HCT116 (cell line): ENCODE data around the gene SCAF1. TPM values are rescaled to one million over a fixed set of nuclear protein-coding genes. Genes with fewer than 3 reads are reported as not detected.

Experiments used
- ATAC-seq: fragments of 200-7000 bp; cut with Tn5 transposase; 2 replicates; pipeline ENCODE4 v1.9.1; 2020; ENCODE audit warnings: mild to moderate bottlenecking, moderate library complexity
- BruUV-seq: library from RNA; stranded (reverse); fragments of 400-500 nt; replicated peaks from 2 replicates; lab custom pipeline; 2021; lab: Mats Ljungman, UMichigan
- CTCF ChIA-PET: fragments of 300-600 bp; sonication (Branson Sonifier 250); formaldehyde crosslinking; loops from one replicate; lab custom pipeline; 2021; ENCODE audit warnings: antibody characterized with exemption; lab: Charles Lee
- POLR2A ChIA-PET: fragments of 300-600, 350-600 bp; sonication (Branson Sonifier 250); formaldehyde crosslinking; loops from one replicate; lab custom pipeline; 2021; ENCODE audit warnings: antibody characterized with exemption; lab: Charles Lee
- RAD21 ChIA-PET, 2 experiments: fragments of 300-600 bp; sonication (Branson Sonifier 250); formaldehyde crosslinking; loops; one replicate each; lab custom pipeline; 2023; ENCODE audit warnings: low total read pairs in 2 of 2; ENCODE audit not compliant: uncharacterized antibody in 2 of 2, unreplicated experiment in 2 of 2, low non-redundant PET in 1 of 2; lab: Charles Lee
- DNase-seq: peaks from one replicate; pipeline ENCODE4 v3.0.0-alpha.2; 2010; ENCODE audit warnings: low read depth, low spot score
- H2AFZ ChIP-seq: fragments of 200-600 bp; shearing (Covaris generic), sonication (generic); 2 replicates; pipeline ENCODE4 v1.6.1; 2017; ENCODE audit warnings: low read depth, mixed run types, mixed read lengths, antibody characterized with exemption, low read length; ENCODE audit not compliant: poor library complexity, severe bottlenecking
- H3K27ac ChIP-seq: 2 replicates; pipeline ENCODE4 v1.5.1; 2012; ENCODE audit warnings: low read depth, low read length
- H3K27me3 ChIP-seq: fragments of 200-600 bp; sonication (generic); 2 replicates; pipeline ENCODE4 v1.6.1; 2016; ENCODE audit warnings: mixed run types, low read length, mixed read lengths; ENCODE audit not compliant: insufficient read depth
- H3K36me3 ChIP-seq, 2 experiments: fragments of 200-500 bp in 1 of 2; fragments of 200-600 bp in 1 of 2; sonication (Bioruptor generic) in 1 of 2; sonication (generic) in 1 of 2; 2 replicates each; pipeline versions ENCODE4 v1.5.1 to v1.6.1; 2014 to 2016; ENCODE audit warnings: low read length in 2 of 2, inconsistent platforms in 1 of 2, mixed read lengths in 1 of 2, mixed run types in 1 of 2; ENCODE audit not compliant: insufficient read depth in 2 of 2, control insufficient read depth in 1 of 2
- H3K4me1 ChIP-seq, 2 experiments: fragments of 200-600 bp in 1 of 2; sonication (generic) in 1 of 2; 2 replicates each; pipeline versions ENCODE4 v1.5.1 to v1.6.1; 2012 to 2017; ENCODE audit warnings: low read length in 2 of 2, inconsistent platforms in 1 of 2, mild to moderate bottlenecking in 1 of 2, mixed read lengths in 1 of 2, mixed run types in 1 of 2, moderate library complexity in 1 of 2; ENCODE audit not compliant: insufficient read depth in 2 of 2, control insufficient read depth in 1 of 2
- H3K4me2 ChIP-seq: fragments of 200-600 bp; sonication (generic); 2 replicates; pipeline ENCODE4 v1.6.1; 2017; ENCODE audit warnings: mixed run types, low read length, mixed read lengths
- H3K4me3 ChIP-seq, 2 experiments: fragments of 200-600 bp in 1 of 2; sonication (generic) in 1 of 2; replicated peaks in 1 of 2; 2 replicates each; pipeline ENCODE4 v1.5.1; 2011 to 2016; ENCODE audit warnings: low read length in 2 of 2, control low read depth in 1 of 2, low read depth in 1 of 2, mild to moderate bottlenecking in 1 of 2, mixed read lengths in 1 of 2, mixed run types in 1 of 2
- H3K79me2 ChIP-seq: fragments of 200-600 bp; sonication (generic); 2 replicates; pipeline ENCODE4 v1.6.1; 2017; ENCODE audit warnings: mild to moderate bottlenecking, mixed run types, low read length, moderate library complexity, mixed read lengths; ENCODE audit not compliant: insufficient read depth
- H3K9ac ChIP-seq: fragments of 200-600 bp; sonication (generic); 2 replicates; pipeline ENCODE4 v1.6.1; 2016; ENCODE audit warnings: low read length, mixed read lengths
- H3K9me2 ChIP-seq: fragments of 200-600 bp; sonication (generic), shearing (Covaris generic); 2 replicates; pipeline ENCODE4 v1.6.1; 2017; ENCODE audit warnings: mixed run types, mild to moderate bottlenecking, moderate library complexity; ENCODE audit not compliant: insufficient read depth
- H3K9me3 ChIP-seq, 2 experiments: fragments of 200-500 bp in 1 of 2; fragments of 200-600 bp in 1 of 2; sonication (Bioruptor generic) in 1 of 2; sonication (generic) in 1 of 2; 2 replicates each; pipeline ENCODE4 v1.6.1; 2014 to 2017; ENCODE audit warnings: low read length in 2 of 2, mixed read lengths in 2 of 2, inconsistent platforms in 1 of 2, low read depth in 1 of 2, mild to moderate bottlenecking in 1 of 2, mixed run types in 1 of 2, moderate library complexity in 1 of 2; ENCODE audit not compliant: control insufficient read depth in 1 of 2, insufficient read depth in 1 of 2
- H4K20me1 ChIP-seq: fragments of 200-600 bp; sonication (generic), shearing (Covaris generic); 2 replicates; pipeline ENCODE4 v1.6.1; 2017; ENCODE audit warnings: mixed run types, mild to moderate bottlenecking, moderate library complexity; ENCODE audit not compliant: insufficient read depth
- CBX3 ChIP-seq: IDR thresholded peaks from 2 replicates; pipeline ENCODE4 v1.6.1; 2012; ENCODE audit warnings: low read depth
- CEBPB ChIP-seq: IDR thresholded peaks from 2 replicates; pipeline ENCODE4 v1.6.1; 2012; ENCODE audit warnings: low read depth
- EZH2phosphoT487 ChIP-seq: fragments of 200-600 bp; IDR thresholded peaks from 2 replicates; pipeline ENCODE4 v1.6.1; 2018; ENCODE audit warnings: antibody characterized with exemption, borderline replicate concordance
- FOSL1 ChIP-seq: IDR thresholded peaks from 2 replicates; pipeline ENCODE4 v1.6.1; 2012; ENCODE audit warnings: low read depth
- JUND ChIP-seq: IDR thresholded peaks from 2 replicates; pipeline ENCODE4 v1.6.1; 2012
- POLR2AphosphoS5 ChIP-seq: IDR thresholded peaks from 2 replicates; pipeline ENCODE4 v1.6.1; 2011; ENCODE audit warnings: mild to moderate bottlenecking, low read depth, low read length, moderate library complexity
- SP1 ChIP-seq: IDR thresholded peaks from 2 replicates; pipeline ENCODE4 v1.6.1; 2012; ENCODE audit warnings: low read depth
- intact Hi-C: fragments of 100-400 bp; cut with micrococcal nuclease; formaldehyde crosslinking; loops from 2 replicates; pipeline ENCODE4 v1.10.0; 2022
- total RNA-seq: library from RNA; stranded (reverse); gene quantifications from one replicate; pipeline ENCODE4 v1.2.1, GENCODE V29; 2021; ENCODE audit not compliant: unreplicated experiment
- TF ChIP-seq, protein P1 (sequence below): IDR thresholded peaks from 2 replicates; pipeline ENCODE4 v1.6.1; 2012; ENCODE audit warnings: low read depth
- TF ChIP-seq, protein P2 (sequence below): IDR thresholded peaks from 2 replicates; pipeline ENCODE4 v1.6.1; 2011; ENCODE audit warnings: mild to moderate bottlenecking, low read length, moderate library complexity; ENCODE audit not compliant: insufficient replicate concordance; ENCODE audit errors: extremely low read depth
- TF ChIP-seq, protein P3 (sequence below): IDR thresholded peaks from 2 replicates; pipeline ENCODE4 v1.6.1; 2012
- TF ChIP-seq, protein P4 (sequence below), 3 experiments: fragments of 200-600 bp in 1 of 3; sonication (generic) in 1 of 3; IDR thresholded peaks in 2 of 3; conservative IDR thresholded peaks in 1 of 3; 2 replicates each; pipeline ENCODE4 v1.5.1; 2012 to 2017; ENCODE audit warnings: low read depth in 2 of 3, low read length in 2 of 3, antibody characterized with exemption in 1 of 3, borderline replicate concordance in 1 of 3, control low read depth in 1 of 3, mild to moderate bottlenecking in 1 of 3, mixed read lengths in 1 of 3, mixed run types in 1 of 3, moderate library complexity in 1 of 3; ENCODE audit not compliant: insufficient read depth in 1 of 3

SCAF1 gene
- total RNA-seq, 1 experiment from 2014 or later = 96.8 TPM

DNA sequence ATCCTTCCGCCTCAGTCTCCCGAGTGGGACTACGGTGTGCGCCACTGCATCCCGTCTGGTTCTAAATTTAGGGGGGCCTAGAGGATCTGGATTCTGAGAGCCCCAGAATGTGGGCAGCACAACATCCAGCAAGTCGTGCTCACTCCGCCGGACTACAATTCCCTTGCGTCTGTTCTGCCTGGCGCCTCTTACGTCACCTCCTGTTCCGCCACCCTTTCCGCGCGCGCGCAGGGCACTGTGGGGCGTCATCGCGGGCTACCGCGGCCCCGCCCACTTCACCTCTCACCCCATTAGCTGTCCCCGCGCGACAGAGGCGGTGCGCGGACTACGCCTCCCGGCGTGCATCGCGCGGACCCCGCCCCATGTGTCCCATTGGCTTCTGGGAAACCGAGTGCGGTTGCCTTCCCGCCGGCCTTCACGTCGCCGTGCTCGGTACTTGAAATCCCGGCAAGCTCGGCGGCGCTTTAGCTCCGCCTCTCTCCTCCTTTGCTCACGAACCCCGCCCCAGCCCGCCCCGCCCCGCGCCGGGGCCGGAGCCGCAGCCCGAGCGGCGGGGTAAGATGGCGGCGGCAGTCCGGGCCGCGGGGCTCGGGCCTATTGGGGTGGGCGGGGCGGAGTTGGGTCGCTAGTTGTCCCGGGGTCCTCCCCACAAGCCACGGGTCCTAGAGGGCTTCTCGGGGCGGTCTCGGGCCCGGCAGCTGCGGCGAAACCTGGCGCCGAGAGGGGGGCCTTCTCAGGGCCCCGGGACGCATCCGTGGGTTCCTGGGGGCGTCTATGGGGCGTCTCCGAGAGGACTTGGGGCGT lies at the start of gene SCAF1 (continued):
- TF ChIP-seq, protein P1, sequence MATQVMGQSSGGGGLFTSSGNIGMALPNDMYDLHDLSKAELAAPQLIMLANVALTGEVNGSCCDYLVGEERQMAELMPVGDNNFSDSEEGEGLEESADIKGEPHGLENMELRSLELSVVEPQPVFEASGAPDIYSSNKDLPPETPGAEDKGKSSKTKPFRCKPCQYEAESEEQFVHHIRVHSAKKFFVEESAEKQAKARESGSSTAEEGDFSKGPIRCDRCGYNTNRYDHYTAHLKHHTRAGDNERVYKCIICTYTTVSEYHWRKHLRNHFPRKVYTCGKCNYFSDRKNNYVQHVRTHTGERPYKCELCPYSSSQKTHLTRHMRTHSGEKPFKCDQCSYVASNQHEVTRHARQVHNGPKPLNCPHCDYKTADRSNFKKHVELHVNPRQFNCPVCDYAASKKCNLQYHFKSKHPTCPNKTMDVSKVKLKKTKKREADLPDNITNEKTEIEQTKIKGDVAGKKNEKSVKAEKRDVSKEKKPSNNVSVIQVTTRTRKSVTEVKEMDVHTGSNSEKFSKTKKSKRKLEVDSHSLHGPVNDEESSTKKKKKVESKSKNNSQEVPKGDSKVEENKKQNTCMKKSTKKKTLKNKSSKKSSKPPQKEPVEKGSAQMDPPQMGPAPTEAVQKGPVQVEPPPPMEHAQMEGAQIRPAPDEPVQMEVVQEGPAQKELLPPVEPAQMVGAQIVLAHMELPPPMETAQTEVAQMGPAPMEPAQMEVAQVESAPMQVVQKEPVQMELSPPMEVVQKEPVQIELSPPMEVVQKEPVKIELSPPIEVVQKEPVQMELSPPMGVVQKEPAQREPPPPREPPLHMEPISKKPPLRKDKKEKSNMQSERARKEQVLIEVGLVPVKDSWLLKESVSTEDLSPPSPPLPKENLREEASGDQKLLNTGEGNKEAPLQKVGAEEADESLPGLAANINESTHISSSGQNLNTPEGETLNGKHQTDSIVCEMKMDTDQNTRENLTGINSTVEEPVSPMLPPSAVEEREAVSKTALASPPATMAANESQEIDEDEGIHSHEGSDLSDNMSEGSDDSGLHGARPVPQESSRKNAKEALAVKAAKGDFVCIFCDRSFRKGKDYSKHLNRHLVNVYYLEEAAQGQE = no peak
- no peak for TF ChIP-seq EZH2phosphoT487

DNA sequence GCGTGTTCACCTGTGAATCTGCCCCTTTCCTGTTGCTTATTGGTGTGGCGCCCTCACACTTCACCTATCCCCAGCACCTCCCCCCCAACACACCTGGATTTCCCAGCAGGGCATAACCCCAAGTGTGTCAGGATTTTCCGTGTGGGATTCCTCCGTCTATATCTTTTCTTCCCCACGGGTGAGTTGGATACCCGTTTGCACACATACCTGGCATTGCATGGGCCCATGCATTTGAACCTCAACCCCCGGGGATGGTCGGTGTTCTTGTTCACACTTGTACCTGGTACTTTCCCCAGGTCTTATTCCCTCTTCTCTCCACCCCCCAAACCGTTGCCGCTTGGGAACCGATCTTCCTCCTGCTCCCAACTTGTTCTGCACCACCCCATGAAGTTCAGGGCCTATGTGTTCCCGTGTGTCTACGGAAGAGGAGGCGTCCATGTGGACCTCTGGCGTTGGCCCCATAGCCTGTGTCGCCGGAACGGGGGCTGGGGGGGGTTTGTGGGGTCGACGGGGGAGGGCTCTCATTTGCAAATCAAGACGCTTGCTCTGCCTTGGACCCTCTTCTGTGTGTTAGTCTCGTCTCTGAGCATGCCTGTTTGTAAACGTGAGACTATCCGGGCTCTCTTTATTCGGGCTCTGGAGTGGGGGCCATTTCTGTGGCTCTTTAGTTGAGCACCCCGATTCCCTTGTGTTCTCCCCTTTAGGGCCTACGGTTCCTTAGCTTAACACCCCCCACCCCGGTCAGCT lies 49.4 kb upstream of the SCAF1 start:
- no peaks in the 10 kb centered on the region for H3K27me3 ChIP-seq
- DNase-seq = no peak
- no TSS peak for BruUV-seq
- H3K9me2 ChIP-seq = no peaks in the 10 kb centered on the region
- H3K36me3 ChIP-seq = peaks cover 11 to 19% of the 10 kb centered on the region in 2 experiments; a peak in 3 of 4 replicates
- no peaks in the 10 kb centered on the region for H3K9me3 ChIP-seq
- intact Hi-C loops = loop anchor here (5.0 kb wide), 1 partner anchor 85 kb away; the partner anchor contains the start of gene PRMT1
- ATAC-seq = no peak
- ChIA-PET CTCF (interaction anchor here (1.0 to 1.3 kb wide), 6 partner anchors 19 to 119 kb away, joined by 3 to 4 read pairs (median 3); partner anchors contain the start of gene FLT3LG), RAD21 (interaction anchor here (0.7 to 1.5 kb wide), 3 partner anchors 13 to 47 kb away, joined by 3 to 6 read pairs (median 4); partner anchors contain the start of genes NOSIP (in 1 of the 2) and RRAS (in 1 of the 2)), POLR2A (interaction anchor here (0.7 to 5.4 kb wide), 7 partner anchors 10 to 78 kb away, joined by 3 to 50 read pairs (median 5); partner anchors contain the start of genes NOSIP, PRRG2, RRAS and SCAF1)
- peaks cover 10 to 33% of the 10 kb centered on the region in 2 experiments; a peak in 3 of 4 replicates for H3K4me1 ChIP-seq
- peak overlapping the region; percentile 99 for H3K27ac ChIP-seq
- H2AFZ ChIP-seq = no peak overlapping the region
- H4K20me1 ChIP-seq = peaks cover 8% of the 10 kb centered on the region; the same call in 1 of the 2 replicates
- peak overlapping the region; percentile 83 for H3K4me2 ChIP-seq
- peaks cover 46% of the 10 kb centered on the region for H3K79me2 ChIP-seq
- H3K9ac ChIP-seq = peak overlapping the region; percentile 99
- H3K4me3 ChIP-seq = peak overlapping the region; percentile 89 to 93
- TF ChIP-seq SP1 (no peak), JUND (no peak), CBX3 (no peak), POLR2AphosphoS5 (no peak), FOSL1 (no peak), CEBPB (no peak)
- TF ChIP-seq, protein P2, sequence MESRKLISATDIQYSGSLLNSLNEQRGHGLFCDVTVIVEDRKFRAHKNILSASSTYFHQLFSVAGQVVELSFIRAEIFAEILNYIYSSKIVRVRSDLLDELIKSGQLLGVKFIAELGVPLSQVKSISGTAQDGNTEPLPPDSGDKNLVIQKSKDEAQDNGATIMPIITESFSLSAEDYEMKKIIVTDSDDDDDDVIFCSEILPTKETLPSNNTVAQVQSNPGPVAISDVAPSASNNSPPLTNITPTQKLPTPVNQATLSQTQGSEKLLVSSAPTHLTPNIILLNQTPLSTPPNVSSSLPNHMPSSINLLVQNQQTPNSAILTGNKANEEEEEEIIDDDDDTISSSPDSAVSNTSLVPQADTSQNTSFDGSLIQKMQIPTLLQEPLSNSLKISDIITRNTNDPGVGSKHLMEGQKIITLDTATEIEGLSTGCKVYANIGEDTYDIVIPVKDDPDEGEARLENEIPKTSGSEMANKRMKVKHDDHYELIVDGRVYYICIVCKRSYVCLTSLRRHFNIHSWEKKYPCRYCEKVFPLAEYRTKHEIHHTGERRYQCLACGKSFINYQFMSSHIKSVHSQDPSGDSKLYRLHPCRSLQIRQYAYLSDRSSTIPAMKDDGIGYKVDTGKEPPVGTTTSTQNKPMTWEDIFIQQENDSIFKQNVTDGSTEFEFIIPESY = no peak
- TF ChIP-seq, protein P3, sequence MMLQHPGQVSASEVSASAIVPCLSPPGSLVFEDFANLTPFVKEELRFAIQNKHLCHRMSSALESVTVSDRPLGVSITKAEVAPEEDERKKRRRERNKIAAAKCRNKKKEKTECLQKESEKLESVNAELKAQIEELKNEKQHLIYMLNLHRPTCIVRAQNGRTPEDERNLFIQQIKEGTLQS = no peak
- TF ChIP-seq, protein P4, sequence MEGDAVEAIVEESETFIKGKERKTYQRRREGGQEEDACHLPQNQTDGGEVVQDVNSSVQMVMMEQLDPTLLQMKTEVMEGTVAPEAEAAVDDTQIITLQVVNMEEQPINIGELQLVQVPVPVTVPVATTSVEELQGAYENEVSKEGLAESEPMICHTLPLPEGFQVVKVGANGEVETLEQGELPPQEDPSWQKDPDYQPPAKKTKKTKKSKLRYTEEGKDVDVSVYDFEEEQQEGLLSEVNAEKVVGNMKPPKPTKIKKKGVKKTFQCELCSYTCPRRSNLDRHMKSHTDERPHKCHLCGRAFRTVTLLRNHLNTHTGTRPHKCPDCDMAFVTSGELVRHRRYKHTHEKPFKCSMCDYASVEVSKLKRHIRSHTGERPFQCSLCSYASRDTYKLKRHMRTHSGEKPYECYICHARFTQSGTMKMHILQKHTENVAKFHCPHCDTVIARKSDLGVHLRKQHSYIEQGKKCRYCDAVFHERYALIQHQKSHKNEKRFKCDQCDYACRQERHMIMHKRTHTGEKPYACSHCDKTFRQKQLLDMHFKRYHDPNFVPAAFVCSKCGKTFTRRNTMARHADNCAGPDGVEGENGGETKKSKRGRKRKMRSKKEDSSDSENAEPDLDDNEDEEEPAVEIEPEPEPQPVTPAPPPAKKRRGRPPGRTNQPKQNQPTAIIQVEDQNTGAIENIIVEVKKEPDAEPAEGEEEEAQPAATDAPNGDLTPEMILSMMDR (IDR thresholded peaks at IDR 0.05 in 2 of 3, conservative IDR thresholded peaks at IDR 0.05 in 1 of 3; ENCODE audit: borderline replicate concordance in 1 of 3, insufficient read depth in 1 of 3, low read depth in 2 of 3, low read length in 2 of 3) = no peak
